MCF 10A (cell line): ENCODE data around the gene PRKAR2B. TPM values are rescaled to one million over a fixed set of nuclear protein-coding genes. Genes with fewer than 3 reads are reported as not detected.
"Not testable (repeated sequence)": the region's sequence is repeated elsewhere in the genome, so short reads cannot be mapped to it uniquely, and the experiment has no call there.

Experiments
- BruUV-seq: library from RNA; stranded (reverse); fragments of 400-500 nt; replicated peaks from 2 replicates; lab custom pipeline; 2021; lab: Mats Ljungman, UMichigan
- CTCF ChIA-PET: fragments of 300-600 bp; sonication (Branson Sonifier 250); formaldehyde crosslinking; extraction: SDS; loops from one replicate; lab custom pipeline; 2021; ENCODE audit warnings: antibody characterized with exemption, inconsistent platforms; lab: Yijun Ruan, JAX
- POLR2A ChIA-PET: fragments of 300-600, 350-650 bp; sonication (Branson Sonifier 250); formaldehyde crosslinking; extraction: SDS; loops from one replicate; lab custom pipeline; 2020; ENCODE audit warnings: antibody characterized with exemption, inconsistent platforms; lab: Yijun Ruan, JAX
- DNase-seq: peaks from one replicate; pipeline ENCODE4 v3.0.0-alpha.2; 2018; ENCODE audit not compliant: unreplicated experiment
- H3K27ac Mint-ChIP-seq: one replicate; pipeline ENCODE4 v1.8.0; 2022; ENCODE audit warnings: mild to moderate bottlenecking, low read depth, mixed read lengths; ENCODE audit not compliant: unreplicated experiment
- H3K27me3 Mint-ChIP-seq: one replicate; pipeline ENCODE4 v1.8.0; 2022; ENCODE audit warnings: mixed read lengths; ENCODE audit not compliant: insufficient read depth, unreplicated experiment
- H3K36me3 Mint-ChIP-seq: one replicate; pipeline ENCODE4 v1.8.0; 2022; ENCODE audit warnings: mild to moderate bottlenecking, moderate library complexity, mixed read lengths; ENCODE audit not compliant: insufficient read depth, unreplicated experiment
- H3K4me1 Mint-ChIP-seq: one replicate; pipeline ENCODE4 v1.8.0; 2022; ENCODE audit warnings: mixed read lengths; ENCODE audit not compliant: insufficient read depth, unreplicated experiment
- H3K4me3 Mint-ChIP-seq: one replicate; pipeline ENCODE4 v1.8.0; 2022; ENCODE audit warnings: mild to moderate bottlenecking, moderate library complexity, mixed read lengths; ENCODE audit not compliant: unreplicated experiment
- H3K9me3 Mint-ChIP-seq: one replicate; pipeline ENCODE4 v1.8.0; 2022; ENCODE audit warnings: mixed read lengths; ENCODE audit not compliant: unreplicated experiment
- intact Hi-C: fragments of 100-400 bp; cut with micrococcal nuclease; formaldehyde crosslinking; loops from 2 replicates; pipeline ENCODE4 v1.14.1; 2022
- total RNA-seq: library from RNA; stranded (reverse); gene quantifications from 2 replicates; pipeline ENCODE4 v1.2.3, GENCODE V29; 2022
- TF ChIP-seq, protein P1 (sequence below): fragments of 200-600 bp; IDR thresholded peaks from one replicate; pipeline ENCODE4 v1.8.0; 2022; ENCODE audit warnings: antibody characterized with exemption, mild to moderate bottlenecking; ENCODE audit not compliant: unreplicated experiment

PRKAR2B gene
- total RNA-seq, 1 experiment from 2014 or later, result not detected

DNA sequence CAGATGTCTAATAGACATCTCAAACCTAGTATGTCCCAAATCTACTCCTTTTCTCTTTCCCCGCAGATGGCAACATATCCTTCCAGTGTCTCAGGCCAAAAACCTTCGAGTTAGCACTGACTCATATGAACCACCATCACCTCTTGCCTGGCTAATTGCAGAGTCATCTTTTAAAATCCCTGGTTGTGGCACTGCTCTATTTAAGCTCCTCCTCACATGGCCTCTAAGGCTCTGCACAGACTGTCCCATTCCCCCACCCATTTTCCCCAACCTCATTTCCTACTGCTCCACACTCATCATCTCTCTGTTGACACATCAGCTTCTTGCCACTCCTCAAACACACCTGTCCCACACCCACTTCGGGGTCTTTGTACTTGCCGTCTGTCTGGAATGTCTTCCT is 107.5 kb downstream of the PRKAR2B start:
- BruUV-seq, result no TSS peak
- Mint-ChIP-seq H3K36me3 (no peaks in the 10 kb centered on the region), H3K4me1 (peaks cover 11% of the 10 kb centered on the region), H3K9me3 (no peaks in the 10 kb centered on the region), H3K4me3 (no peak overlapping the region), H3K27ac (no peak overlapping the region), H3K27me3 (no peaks in the 10 kb centered on the region)
- intact Hi-C loops, result loop anchor here (2.0 to 10.0 kb wide), 3 partner anchors 350 to 977 kb away; no protein-coding TSS in a partner anchor
- peak; percentile 48 for DNase-seq
- ChIA-PET CTCF (interaction anchor here (0.6 to 8.4 kb wide), 14 partner anchors 14 to 989 kb away, joined by 3 to 156 read pairs (median 5); partner anchors contain the start of gene HBP1), POLR2A (interaction anchor here (0.6 to 8.6 kb wide), 3 partner anchors 15 to 41 kb away, joined by 4 to 113 read pairs (median 4); partner anchors contain the start of gene HBP1)
- TF ChIP-seq, protein P1, sequence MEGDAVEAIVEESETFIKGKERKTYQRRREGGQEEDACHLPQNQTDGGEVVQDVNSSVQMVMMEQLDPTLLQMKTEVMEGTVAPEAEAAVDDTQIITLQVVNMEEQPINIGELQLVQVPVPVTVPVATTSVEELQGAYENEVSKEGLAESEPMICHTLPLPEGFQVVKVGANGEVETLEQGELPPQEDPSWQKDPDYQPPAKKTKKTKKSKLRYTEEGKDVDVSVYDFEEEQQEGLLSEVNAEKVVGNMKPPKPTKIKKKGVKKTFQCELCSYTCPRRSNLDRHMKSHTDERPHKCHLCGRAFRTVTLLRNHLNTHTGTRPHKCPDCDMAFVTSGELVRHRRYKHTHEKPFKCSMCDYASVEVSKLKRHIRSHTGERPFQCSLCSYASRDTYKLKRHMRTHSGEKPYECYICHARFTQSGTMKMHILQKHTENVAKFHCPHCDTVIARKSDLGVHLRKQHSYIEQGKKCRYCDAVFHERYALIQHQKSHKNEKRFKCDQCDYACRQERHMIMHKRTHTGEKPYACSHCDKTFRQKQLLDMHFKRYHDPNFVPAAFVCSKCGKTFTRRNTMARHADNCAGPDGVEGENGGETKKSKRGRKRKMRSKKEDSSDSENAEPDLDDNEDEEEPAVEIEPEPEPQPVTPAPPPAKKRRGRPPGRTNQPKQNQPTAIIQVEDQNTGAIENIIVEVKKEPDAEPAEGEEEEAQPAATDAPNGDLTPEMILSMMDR, result no peak

DNA sequence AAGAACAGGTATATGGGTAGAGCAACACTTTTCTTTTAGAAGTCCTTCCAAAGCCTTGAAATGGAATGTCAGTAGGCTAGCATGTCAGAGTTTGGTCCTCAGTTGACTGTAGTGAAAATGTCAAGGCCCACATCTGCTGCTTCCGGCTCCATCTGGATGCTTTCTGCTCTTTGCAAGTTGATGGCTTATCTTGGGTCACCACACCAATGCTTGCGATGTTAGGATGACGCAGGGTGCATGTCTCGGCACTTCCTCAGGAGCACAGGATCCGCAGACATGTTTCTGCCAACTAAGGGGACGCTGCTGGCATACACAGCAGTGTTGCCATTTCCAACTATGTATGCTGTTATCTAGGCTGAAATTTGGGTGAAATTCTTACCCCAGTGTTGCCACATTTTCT is 110.3 kb downstream of the PRKAR2B start:
- Mint-ChIP-seq H3K9me3 (no peaks in the 10 kb centered on the region), H3K36me3 (no peaks in the 10 kb centered on the region), H3K4me1 (peaks cover 7% of the 10 kb centered on the region), H3K27ac (no peak overlapping the region), H3K27me3 (no peaks in the 10 kb centered on the region), H3K4me3 (no peak overlapping the region)
- ChIA-PET POLR2A (interaction anchor here (8.6 kb wide), 1 partner anchor 12 kb away, joined by 113 read pairs; the partner anchor contains the start of gene HBP1), CTCF (no interaction called here)
- no TSS peak for BruUV-seq
- intact Hi-C loops, result loop anchor here (5.0 to 10.0 kb wide), 2 partner anchors 347 to 980 kb away; no protein-coding TSS in a partner anchor
- DNase-seq, result no peak
- TF ChIP-seq, protein P1, result no peak

DNA sequence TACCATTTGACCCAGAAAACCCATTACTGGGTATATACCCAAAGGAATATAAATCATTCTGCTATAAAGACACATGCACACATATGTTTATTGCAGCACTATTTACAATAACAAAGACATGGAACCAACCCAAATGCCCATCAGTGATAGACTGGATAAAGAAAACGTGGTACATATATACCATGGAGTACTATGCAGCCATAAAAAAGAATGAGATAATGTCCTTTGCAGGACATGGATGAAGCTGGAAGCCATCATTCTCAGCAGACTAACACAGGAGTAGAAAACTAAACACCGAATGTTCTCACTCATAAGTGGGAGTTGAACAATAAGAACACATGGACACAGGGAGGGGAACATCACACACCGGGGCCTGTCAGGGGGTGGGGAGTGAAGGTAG is 111.2 kb downstream of the PRKAR2B start:
- not testable (repeated sequence) for H3K9me3 Mint-ChIP-seq, H3K27ac Mint-ChIP-seq, H3K27me3 Mint-ChIP-seq, H3K4me3 Mint-ChIP-seq, H3K4me1 Mint-ChIP-seq, BruUV-seq, DNase-seq, H3K36me3 Mint-ChIP-seq
- ChIA-PET POLR2A (interaction anchor here (2.4 kb wide), 1 partner anchor 12 kb away, joined by 12 read pairs; the partner anchor contains the start of gene HBP1), CTCF (interaction anchor here (2.3 kb wide), 1 partner anchor 8 kb away, joined by 11 read pairs; no protein-coding TSS in a partner anchor)
- intact Hi-C loops, result loop anchor here (10.0 kb wide), 1 partner anchor 981 kb away; no protein-coding TSS in a partner anchor

DNA sequence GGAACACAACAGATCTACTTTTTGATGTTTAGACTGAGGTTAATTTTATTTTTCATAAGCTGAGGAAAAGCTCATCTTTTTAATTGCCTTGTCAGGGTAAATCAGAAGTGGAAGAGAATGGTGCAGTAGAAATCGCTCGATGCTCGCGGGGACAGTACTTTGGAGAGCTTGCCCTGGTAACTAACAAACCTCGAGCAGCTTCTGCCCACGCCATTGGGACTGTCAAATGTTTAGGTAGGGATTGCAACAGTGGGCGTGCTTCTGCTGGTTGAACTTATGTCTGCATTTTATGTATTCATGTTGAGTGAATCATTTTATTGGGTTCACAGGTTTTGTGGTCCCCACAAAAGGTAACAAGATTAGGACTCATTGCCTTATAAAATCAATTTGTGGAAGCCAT is 112.6 kb downstream of the PRKAR2B start:
- ChIA-PET POLR2A (interaction anchor here (0.6 to 2.4 kb wide), 3 partner anchors 9 to 926 kb away, joined by 3 to 12 read pairs (median 4); partner anchors contain the start of gene HBP1), CTCF (interaction anchor here (0.6 to 2.3 kb wide), 4 partner anchors 9 to 366 kb away, joined by 3 to 11 read pairs (median 4); no protein-coding TSS in a partner anchor)
- Mint-ChIP-seq H3K4me3 (no peak overlapping the region), H3K4me1 (peaks cover 3% of the 10 kb centered on the region), H3K27ac (no peak overlapping the region), H3K36me3 (no peaks in the 10 kb centered on the region), H3K9me3 (no peaks in the 10 kb centered on the region), H3K27me3 (no peaks in the 10 kb centered on the region)
- DNase-seq, result peak; percentile 9
- TF ChIP-seq, protein P1, result no peak
- intact Hi-C loops, result loop anchor here (10.0 kb wide), 1 partner anchor 982 kb away; no protein-coding TSS in a partner anchor
- no TSS peak for BruUV-seq
